T-helper 1 cell treated with Interleukin-12 subunit alpha and Interleukin-12 subunit beta and Interleukin-4 antibody, amounts not matched to agents 30 ng/mL and 1 ng/mL, for 36 hours (primary cell): ENCODE results near the gene CHCHD3. TPM values are rescaled to one million over a fixed set of nuclear protein-coding genes. Genes with fewer than 3 reads are reported as not detected.
"Not testable (repeated sequence)": the region's sequence is repeated elsewhere in the genome, so short reads cannot be mapped to it uniquely, and the experiment has no call there.

Source experiments
- intact Hi-C: fragments of 100-400 bp; cut with micrococcal nuclease; formaldehyde crosslinking; loops from one replicate; pipeline ENCODE4 v1.15.1; 2024
- total RNA-seq: library from RNA; stranded (reverse); gene quantifications from 2 replicates; pipeline ENCODE4 v1.2.3, GENCODE V29; 2022

CHCHD3 gene
- total RNA-seq, 1 donor from 2014 or later, result 52.8 TPM

DNA sequence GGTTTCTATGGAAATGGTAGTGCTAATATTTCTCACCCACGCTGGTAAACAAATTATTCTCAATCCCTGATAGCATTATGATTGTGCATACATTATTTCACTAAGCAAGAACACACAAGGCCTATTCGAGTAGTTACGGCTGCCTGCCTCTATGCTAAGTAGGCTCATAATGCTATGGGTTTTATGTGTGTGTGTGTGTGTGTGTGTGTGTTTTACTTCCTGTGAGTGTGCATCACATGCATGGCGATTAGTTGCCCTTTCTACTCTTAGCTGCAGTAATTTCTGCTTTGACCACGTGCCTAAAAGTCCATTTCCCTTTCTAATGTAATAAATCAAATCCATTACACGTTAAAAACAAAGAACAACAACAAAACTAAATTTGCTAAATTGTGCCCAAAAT, 117.0 kb downstream of the CHCHD3 start:
- intact Hi-C loops, result no loop called here

DNA sequence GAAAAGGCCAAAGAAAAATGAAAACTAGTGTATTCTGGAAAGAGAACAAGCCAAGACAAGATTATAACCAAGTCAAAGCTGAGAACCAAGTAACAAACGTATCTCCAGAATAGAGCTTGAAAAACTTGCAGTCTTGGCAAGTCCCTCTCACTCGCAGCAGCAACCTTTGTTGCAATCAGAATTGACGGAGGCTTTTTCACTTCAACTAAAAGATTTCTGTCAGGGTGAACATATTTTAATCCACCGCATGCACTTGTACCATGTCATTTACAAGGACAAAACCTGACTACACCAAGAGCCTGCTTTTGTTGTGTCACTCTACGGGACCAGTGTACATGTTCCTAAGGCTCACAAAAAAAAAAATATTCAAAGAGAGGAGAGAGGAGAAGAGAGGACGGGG, 122.0 kb downstream of the CHCHD3 start:
- intact Hi-C loops, result no loop called here

DNA sequence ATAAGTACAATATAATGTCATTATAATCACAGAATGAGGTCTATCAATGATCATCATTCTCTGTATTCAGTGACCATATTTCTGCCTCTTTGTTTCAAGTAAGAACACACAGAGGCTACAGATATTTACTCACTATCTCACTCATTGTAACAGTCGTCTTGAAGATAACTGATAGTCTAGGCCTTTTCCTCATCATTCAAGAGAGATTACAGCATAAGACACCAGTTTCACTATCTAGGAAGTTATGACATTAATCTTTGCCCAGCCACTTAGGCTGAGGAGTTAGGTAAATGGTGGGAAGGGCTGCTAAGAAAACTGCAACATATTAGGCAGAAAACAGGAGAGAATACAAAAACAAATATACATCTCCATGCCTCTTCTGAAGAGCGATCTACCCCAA, 125.3 kb downstream of the CHCHD3 start:
- intact Hi-C loops, result no loop called here

- intact Hi-C loops, result no loop called here
Measured at GRCh38 chr7:132953468-132953867, 128.4 kb downstream of the CHCHD3 start.

- intact Hi-C loops, result no loop called here
Measured at GRCh38 chr7:132950725-132951124, 131.2 kb downstream of the CHCHD3 start.

DNA sequence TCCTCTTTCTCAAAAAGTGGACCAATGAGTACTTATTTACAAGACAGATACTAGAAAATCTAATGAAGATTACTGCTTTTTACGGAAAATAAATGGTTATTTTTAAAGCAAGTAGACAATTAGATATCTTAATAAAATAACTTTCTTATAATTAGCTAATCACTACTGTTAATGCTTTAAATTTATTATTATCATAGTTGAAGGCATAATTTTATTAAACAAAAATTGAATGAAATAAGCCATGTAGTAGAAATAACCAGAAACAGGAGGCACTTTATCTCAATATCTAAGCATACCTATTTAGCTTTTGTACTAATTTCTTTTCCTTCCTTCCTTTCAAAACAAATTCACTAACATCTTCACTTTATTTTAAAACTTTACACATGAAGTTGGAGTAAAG, 134.9 kb downstream of the CHCHD3 start:
- intact Hi-C loops, result no loop called here

- intact Hi-C loops, result no loop called here
Measured at GRCh38 chr7:132944774-132945173, 137.1 kb downstream of the CHCHD3 start.

GRCh38 chr7:132943645-132944044, 138.2 kb downstream of the CHCHD3 start:
- intact Hi-C loops, result no loop called here

DNA sequence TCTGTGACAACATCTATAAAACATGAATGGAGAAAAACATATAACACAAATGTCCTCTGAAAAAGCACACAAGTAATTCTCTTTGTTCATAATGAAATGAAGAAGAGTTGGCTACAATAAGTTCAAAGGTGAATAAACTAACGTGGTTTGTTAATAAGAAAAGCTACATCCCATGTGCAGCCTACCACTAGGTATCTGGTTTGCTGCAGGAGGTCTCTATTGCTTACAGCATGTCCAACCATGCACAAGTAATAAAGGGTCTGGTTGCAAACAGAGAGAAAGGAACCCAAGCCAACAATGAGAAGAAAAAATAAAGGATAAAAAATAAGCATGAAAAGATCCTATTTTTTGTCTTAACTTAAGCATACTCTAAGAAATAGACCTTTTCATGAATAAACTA, 139.2 kb downstream of the CHCHD3 start:
- intact Hi-C loops, result no loop called here

- intact Hi-C loops, result no loop called here
Measured at GRCh38 chr7:132941905-132942304, 140.0 kb downstream of the CHCHD3 start.

- intact Hi-C loops, result no loop called here
Measured at GRCh38 chr7:132941428-132941827, 140.5 kb downstream of the CHCHD3 start.

GRCh38 chr7:132940084-132940483, 141.8 kb downstream of the CHCHD3 start:
- intact Hi-C loops, result no loop called here

GRCh38 chr7:132939495-132939894, 142.4 kb downstream of the CHCHD3 start:
- intact Hi-C loops, result no loop called here

- intact Hi-C loops, result no loop called here
Measured at GRCh38 chr7:132937286-132937685, 144.6 kb downstream of the CHCHD3 start.

DNA sequence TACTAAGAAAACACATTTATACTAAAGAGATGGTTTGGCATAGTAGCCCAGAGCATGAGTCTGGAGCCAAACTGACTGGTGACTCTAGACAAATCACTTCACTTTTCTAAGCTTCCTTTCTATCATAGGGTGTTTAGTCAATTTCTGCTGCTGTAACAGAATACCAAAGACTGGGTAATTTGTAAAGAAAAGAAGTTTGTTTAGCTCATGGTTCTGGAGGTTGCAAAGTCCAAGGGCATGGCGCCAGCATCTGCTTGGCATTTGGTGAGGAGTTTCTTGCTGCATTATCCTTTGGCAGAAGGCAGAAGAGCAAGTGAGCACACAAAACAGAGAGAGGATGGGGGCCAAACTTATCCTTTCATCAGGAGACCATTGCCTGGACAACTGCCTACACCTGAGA, 146.3 kb downstream of the CHCHD3 start:
- intact Hi-C loops, result no loop called here

DNA sequence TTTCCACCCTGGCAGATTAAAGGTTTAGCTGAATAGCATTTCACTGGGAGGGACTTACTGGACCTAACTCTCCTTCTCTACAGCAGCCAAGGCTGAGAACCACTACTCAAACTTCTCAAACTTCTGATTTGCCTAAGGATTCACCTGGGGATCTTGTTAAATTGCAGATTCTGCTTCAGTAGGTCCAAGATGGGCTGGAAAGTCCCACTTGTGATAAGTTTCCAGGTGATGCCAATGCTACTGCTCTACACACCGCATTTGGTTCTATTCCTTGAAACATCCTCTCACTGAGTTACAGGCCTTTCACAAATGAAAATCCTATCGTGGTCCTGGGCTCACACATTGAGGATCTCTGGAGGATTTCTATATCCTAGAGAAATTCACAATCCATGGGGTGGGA, 147.9 kb downstream of the CHCHD3 start:
- intact Hi-C loops, result no loop called here

GRCh38 chr7:132933072-132933458, 148.8 kb downstream of the CHCHD3 start:
- intact Hi-C loops, result no loop called here

- intact Hi-C loops, result no loop called here
Measured at GRCh38 chr7:132932296-132933071, 149.4 kb downstream of the CHCHD3 start.

DNA sequence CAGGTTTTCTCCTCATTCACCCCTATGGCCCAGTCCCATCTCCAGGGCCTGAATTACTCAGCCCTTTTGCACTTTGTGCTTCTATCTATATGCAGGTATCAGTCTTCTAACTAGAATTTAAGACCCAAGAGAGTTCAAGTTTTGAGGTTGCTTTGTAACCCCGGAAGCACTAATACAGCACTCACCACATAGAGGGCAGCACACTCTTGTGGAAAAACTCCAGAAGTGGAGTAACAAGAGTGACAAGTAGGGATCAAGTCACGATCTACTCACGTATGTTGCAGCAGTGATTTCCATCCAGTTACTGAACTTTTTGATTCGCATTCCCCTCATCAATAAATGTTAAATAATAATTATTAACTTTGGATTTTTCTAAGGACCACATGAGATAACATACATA, 151.0 kb downstream of the CHCHD3 start:
- intact Hi-C loops, result no loop called here

DNA sequence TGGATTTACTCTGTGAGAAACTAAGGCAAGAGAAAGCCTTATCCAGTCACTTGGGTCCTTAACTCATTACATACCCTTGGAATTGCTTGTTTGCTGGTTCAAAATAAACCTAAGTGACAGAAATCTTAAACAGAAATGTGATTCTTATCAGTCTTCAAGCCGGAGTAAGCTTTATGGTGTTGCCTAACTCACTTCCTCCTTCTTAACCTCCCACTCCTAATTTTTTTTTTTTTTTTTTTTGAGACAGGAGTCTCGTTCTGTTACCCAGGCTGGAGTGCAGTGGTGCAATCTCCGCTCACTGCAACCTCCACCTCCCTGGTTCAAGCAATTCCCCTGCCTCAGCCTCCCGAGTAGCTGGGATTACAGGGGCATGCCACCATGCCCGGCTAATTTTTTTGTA, 151.9 kb downstream of the CHCHD3 start:
- intact Hi-C loops, result not testable (repeated sequence)

GRCh38 chr7:132919771-132920170, 162.1 kb downstream of the CHCHD3 start:
- intact Hi-C loops, result no loop called here

GRCh38 chr7:132915647-132916046, 166.2 kb downstream of the CHCHD3 start:
- intact Hi-C loops, result no loop called here

DNA sequence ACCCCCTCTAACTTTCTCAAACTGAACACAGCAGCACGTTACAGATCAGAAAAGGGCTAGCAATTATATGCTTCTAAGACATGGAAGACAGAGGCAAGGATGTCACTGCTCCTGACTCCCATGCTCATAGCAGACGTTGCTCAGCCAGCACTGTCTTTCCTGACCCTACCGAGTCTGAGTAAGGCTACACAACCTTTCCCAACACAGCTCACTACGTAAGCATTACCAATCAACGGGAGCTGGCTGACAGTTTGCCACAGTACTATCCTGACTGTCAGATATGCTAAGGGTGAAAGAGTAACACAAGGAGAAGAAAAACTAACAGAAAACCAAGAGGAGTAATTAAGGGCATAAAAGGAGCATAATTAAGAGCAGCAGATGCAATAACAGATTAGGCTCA, 171.2 kb downstream of the CHCHD3 start:
- intact Hi-C loops, result no loop called here
